Heart left ventricle (tissue), 16 donors: ENCODE data around the gene BRMS1. TPM values are rescaled to one million over a fixed set of nuclear protein-coding genes. Genes with fewer than 3 reads are reported as not detected.

Experiments
- ATAC-seq, 4 donors: fragments of 200-7000 bp; cut with Tn5 transposase; one replicate each; pipeline ENCODE4 v1.9.1; 2020 to 2022; ENCODE audit warnings: moderate library complexity in 4 of 4, mild to moderate bottlenecking in 3 of 4, moderate number of reproducible peaks in 1 of 4
- DNase-seq, 5 donors: peaks; one replicate each; pipeline ENCODE4 v3.0.0-alpha.2; 2020
- H3K27ac ChIP-seq, 12 donors: fragments of 200-600 bp; sonication (generic) in 4 of 12; one replicate each; pipeline versions ENCODE4 v1.5.0 to v1.8.0; 2016 to 2022; ENCODE audit warnings: mild to moderate bottlenecking in 2 of 12
- H3K27me3 ChIP-seq, 9 donors: fragments of 200-600 bp; sonication (generic) in 2 of 9; one replicate each; pipeline versions ENCODE4 v1.5.1 to v1.8.0; 2016 to 2022; ENCODE audit warnings: mild to moderate bottlenecking in 3 of 9
- H3K36me3 ChIP-seq, 9 donors: fragments of 200-600 bp; sonication (generic) in 2 of 9; one replicate each; pipeline versions ENCODE4 v1.5.0 to v1.8.0; 2018 to 2022; ENCODE audit warnings: mild to moderate bottlenecking in 2 of 9
- H3K4me1 ChIP-seq, 12 donors: fragments of 200-600 bp; sonication (generic) in 4 of 12; one replicate each; pipeline versions ENCODE4 v1.5.0 to v1.8.0; 2016 to 2022; ENCODE audit warnings: mild to moderate bottlenecking in 3 of 12
- H3K4me3 ChIP-seq, 12 donors: fragments of 200-600 bp; sonication (generic) in 4 of 12; one replicate each; pipeline versions ENCODE4 v1.5.0 to v1.8.0; 2017 to 2022; ENCODE audit warnings: mild to moderate bottlenecking in 9 of 12, moderate library complexity in 4 of 12
- H3K9me3 ChIP-seq, 12 donors: fragments of 200-600 bp; sonication (generic) in 4 of 12; one replicate each; pipeline versions ENCODE4 v1.5.0 to v1.8.0; 2016 to 2022; ENCODE audit warnings: mild to moderate bottlenecking in 1 of 12
- POLR2A ChIP-seq, 2 donors: fragments of 450-650 bp; IDR thresholded peaks; one replicate each; pipeline ENCODE4 v1.6.1; 2017; ENCODE audit warnings: antibody characterized with exemption in 2 of 2, mild to moderate bottlenecking in 2 of 2, moderate library complexity in 2 of 2
- WGBS, 4 donors: extraction: QIAGEN DNeasy Blood & Tissue Kit in 2 of 4; methylation state at CpG; one replicate each; pipeline versions ENCODE4 v1.1.5 to v1.1.7; 2013 to 2018; 5-methylcytosine and 5-hydroxymethylcytosine counted together
- intact Hi-C, 10 donors: fragments of 100-400 bp; cut with DNase I; formaldehyde crosslinking; loops; one replicate each; pipeline versions ENCODE4 v1.11.1 to v1.14.2; 2022
- polyA plus RNA-seq, 2 donors: library from polyadenylated mRNA; stranded (reverse); fragments of 200-250 nt; gene quantifications; one replicate each; pipeline ENCODE4 v1.2.3, GENCODE V29; 2013
- total RNA-seq, 9 donors: library from RNA; depleted of rRNA in 2 of 9; stranded (reverse); fragments of >200 nt in 2 of 9; fragmentation: NEBNext Ultra II Directional in 3 of 9; extraction: Animal tissue kit (Norgen Biotek cat#: 25700) in 3 of 9; gene quantifications; one replicate each; pipeline versions ENCODE4 v1.1.0 to v1.2.4, GENCODE V29; 2016 to 2023
- TF ChIP-seq, protein P1 (sequence below), 12 donors: fragments of 200-600 bp; sonication (generic) in 4 of 12; IDR thresholded peaks; one replicate each; pipeline versions ENCODE4 v1.5.0 to v1.8.0; 2018 to 2022; ENCODE audit warnings: antibody characterized with exemption in 12 of 12, mild to moderate bottlenecking in 5 of 12
- donor health status: ischemic (EF 13 %, LVEDD 7.1; RV severe dilation, severe dysfunction).
- donor health status: healthy with polysubstance abuse.
- donor health status: DM: no; HTN: yes; CAD: no.
- donor health status: DM: no; HTN: no; CAD: no.
- donor health status: ischemic (EF 25% LVEDD 6.9; RV normal size, moderate dysfunction).
- donor health status: ischemic (EF 25% LVEDD 5.7; RV mildly dilated, moderate dysfunction).
- donor health status: healthy.
- donor health status: DM: yes; HTN: yes; CAD: no.
- donor health status: ischemic (EF 35%, LVEDD 5.7; RV mildly dilated, moderate dysfunction).
- donor health status: nonischemic (EF 11% LVEDD 7.7; RV severe dilation, severe dysfunction).
- donor health status: DM: yes; HTN: yes; CAD: no.
- donor health status: PGD.
- donor health status: ischemic (EF 29% LVEDD 5.4; RV normal size, mild dysfunction).
- donor health status: nonischemic (EF 23%, LVEDD 6.1; RV moderate dilation, normal function).

Gene BRMS1
- total and polyA plus RNA-seq, 11 donors, result 9.7 to 77.4 (median 22.7) TPM

DNA sequence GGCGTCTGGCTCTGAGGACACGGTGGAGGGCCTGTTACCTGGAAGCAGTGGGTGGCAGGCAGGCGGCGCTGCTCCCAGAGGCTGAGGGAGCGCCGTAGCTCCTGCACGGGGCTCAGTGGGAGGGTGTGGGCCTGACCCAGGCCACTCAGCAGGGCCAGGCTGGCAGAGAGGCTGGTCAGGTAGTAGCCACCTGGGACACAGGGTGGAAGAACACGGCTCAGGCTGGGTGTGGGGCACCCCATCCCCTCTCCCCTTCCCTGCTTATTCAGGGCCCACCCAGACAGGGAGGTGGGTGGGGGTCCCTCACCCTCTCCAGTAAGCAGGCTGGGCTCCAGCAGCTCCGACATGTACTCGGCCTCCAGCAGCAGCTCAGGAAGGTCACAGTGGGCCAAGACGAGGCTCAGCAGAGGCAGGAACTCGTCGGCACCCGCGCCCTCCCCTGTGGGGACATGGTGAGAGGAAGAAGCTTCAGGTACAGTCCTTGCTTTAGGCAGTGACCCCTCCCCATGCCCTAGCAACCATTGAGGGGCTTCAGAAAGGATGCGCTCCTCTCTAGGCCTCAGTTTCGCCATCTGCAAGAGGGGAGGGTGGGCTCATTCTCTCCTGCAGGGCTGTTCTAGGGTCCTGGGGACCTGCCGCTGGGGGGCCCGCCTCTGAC is 11.6 kb downstream of the BRMS1 start:
- WGBS, 4 donors, result 88 to 93% (median 91%) methylated on average over 12 to 19 of the region's 19 CpGs
- H3K4me3 ChIP-seq, result no peak overlapping the region
- DNase-seq (peak in 2 of 5 donors; percentile 10 to 42), ATAC-seq (no peak)
- peaks cover 0 to 31% (median 8%) of the 10 kb centered on the region in 9 donors for H3K36me3 ChIP-seq
- H3K4me1 ChIP-seq, result peaks cover 7 to 43% (median 26%) of the 10 kb centered on the region in 12 donors
- H3K9me3 ChIP-seq, result no peaks in the 10 kb centered on the region
- intact Hi-C loops, result no loop called here
- TF ChIP-seq, protein P1, sequence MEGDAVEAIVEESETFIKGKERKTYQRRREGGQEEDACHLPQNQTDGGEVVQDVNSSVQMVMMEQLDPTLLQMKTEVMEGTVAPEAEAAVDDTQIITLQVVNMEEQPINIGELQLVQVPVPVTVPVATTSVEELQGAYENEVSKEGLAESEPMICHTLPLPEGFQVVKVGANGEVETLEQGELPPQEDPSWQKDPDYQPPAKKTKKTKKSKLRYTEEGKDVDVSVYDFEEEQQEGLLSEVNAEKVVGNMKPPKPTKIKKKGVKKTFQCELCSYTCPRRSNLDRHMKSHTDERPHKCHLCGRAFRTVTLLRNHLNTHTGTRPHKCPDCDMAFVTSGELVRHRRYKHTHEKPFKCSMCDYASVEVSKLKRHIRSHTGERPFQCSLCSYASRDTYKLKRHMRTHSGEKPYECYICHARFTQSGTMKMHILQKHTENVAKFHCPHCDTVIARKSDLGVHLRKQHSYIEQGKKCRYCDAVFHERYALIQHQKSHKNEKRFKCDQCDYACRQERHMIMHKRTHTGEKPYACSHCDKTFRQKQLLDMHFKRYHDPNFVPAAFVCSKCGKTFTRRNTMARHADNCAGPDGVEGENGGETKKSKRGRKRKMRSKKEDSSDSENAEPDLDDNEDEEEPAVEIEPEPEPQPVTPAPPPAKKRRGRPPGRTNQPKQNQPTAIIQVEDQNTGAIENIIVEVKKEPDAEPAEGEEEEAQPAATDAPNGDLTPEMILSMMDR (IDR thresholded peaks at IDR 0.05), result no peak
- no peak for TF ChIP-seq POLR2A (IDR thresholded peaks at IDR 0.05)
- H3K27me3 ChIP-seq, result no peaks in the 10 kb centered on the region
- no peak overlapping the region for H3K27ac ChIP-seq

GRCh38 chr11:66332371-66333219 is 12.3 kb downstream of the BRMS1 start:
- ATAC-seq, result no peak
- Histone ChIP-seq H3K27me3 (no peaks in the 10 kb centered on the region), H3K27ac (no peak overlapping the region), H3K36me3 (peaks cover 0 to 25% (median 6%) of the 10 kb centered on the region in 9 donors), H3K9me3 (no peaks in the 10 kb centered on the region), H3K4me1 (peaks cover 7 to 48% (median 32%) of the 10 kb centered on the region in 12 donors), H3K4me3 (no peak overlapping the region)
- DNase-seq, result peak in 1 of 5 donors; percentile 10
- 73 to 85% (median 81%) methylated on average over 17 to 18 of the region's 18 CpGs for WGBS, 4 donors
- TF ChIP-seq, protein P1 (IDR thresholded peaks at IDR 0.05), result no peak
- no peak for TF ChIP-seq POLR2A (IDR thresholded peaks at IDR 0.05)
- intact Hi-C loops, result no loop called here

DNA sequence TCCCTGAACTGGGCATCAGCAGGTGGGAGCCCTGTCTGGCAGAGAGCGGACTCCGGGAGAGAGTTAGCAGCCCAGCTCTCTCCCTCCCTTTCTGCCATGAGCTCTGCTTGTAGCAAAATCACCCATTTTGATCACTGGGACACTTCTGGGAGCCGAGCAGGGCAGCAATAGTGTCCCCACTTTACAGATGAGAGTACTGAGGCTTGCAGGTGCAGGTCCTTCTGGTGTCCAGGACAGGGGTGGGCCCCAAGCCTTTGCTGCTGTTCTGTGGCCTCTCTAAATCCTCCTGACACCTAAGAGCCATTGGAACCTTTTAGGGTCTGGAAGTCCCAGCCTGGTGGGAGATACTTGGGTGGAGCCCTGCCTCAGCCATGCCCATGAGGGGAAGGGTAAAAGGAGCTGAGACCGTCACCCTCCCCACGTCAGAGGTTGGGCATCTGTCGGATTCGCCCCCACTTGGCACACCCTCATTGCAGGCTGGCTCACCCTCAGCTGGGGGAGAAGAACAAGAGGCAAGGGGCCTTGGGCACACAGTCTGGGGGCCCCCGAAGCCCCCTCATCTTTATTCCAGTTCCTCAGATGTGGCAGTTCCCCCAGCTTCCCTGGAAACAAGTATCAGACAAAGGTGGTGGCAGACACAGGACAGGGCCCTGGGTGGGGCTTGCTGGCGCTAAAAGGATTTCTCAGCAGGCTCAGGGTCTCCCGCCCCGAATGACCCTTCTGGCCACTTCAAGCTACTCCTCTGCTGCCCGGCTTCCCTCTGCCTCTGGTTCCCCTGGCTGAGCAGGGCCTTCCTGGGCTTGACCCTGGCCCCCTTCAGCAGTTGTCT is 13.1 kb downstream of the BRMS1 start:
- DNase-seq (peak in 2 of 5 donors; percentile 11 to 35), ATAC-seq (no peak)
- 75 to 89% (median 83%) methylated on average over 11 to 12 of the region's 12 CpGs for WGBS, 4 donors
- TF ChIP-seq, protein P1 (IDR thresholded peaks at IDR 0.05), result no peak
- TF ChIP-seq POLR2A (IDR thresholded peaks at IDR 0.05), result no peak
- no peak overlapping the region for H3K4me3 ChIP-seq
- intact Hi-C loops, result no loop called here
- H3K36me3 ChIP-seq, result peaks cover 0 to 19% (median 0%) of the 10 kb centered on the region in 9 donors
- H3K9me3 ChIP-seq, result no peaks in the 10 kb centered on the region
- no peak overlapping the region for H3K27ac ChIP-seq
- no peaks in the 10 kb centered on the region for H3K27me3 ChIP-seq
- peaks cover 7 to 46% (median 36%) of the 10 kb centered on the region in 12 donors for H3K4me1 ChIP-seq
